ENCODE data around the gene C1QTNF3. TPM values are rescaled to one million over a fixed set of nuclear protein-coding genes. Genes with fewer than 3 reads are reported as not detected.
A peak's percentile ranks its signal among the peaks of the same experiment; 100 is the strongest.
"Not testable (repeated sequence)": the region's sequence is repeated elsewhere in the genome, so short reads cannot be mapped to it uniquely, and the experiment has no call there.

Gene C1QTNF3
- total RNA-seq, 1 donor from 2014 or later: 3.1 TPM

- DNase-seq (ENCODE audit: low read depth): no peak
Observed at GRCh38 chr5:34021334-34021733, 21.7 kb downstream of the C1QTNF3 start.

DNA sequence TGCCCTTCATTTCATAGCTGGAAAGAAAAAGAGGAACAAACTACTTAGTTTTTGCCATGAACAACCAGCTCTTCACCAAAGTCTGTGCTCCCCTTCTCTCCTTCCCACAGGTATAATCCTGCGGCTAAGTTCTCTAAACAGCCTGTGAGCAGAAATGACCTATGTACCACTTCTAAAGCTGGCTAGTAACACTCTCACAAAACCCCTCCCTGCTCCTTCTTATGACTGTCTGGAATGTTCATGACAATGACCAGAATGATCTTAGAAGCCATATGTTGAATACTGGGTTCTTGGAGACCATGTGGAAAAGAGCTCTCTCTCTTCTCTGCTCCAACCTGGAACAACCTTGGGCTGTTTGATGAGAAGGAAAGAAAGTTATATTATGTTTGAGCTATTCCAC, 22.3 kb downstream of the C1QTNF3 start:
- no peak for DNase-seq (ENCODE audit: low read depth)

DNA sequence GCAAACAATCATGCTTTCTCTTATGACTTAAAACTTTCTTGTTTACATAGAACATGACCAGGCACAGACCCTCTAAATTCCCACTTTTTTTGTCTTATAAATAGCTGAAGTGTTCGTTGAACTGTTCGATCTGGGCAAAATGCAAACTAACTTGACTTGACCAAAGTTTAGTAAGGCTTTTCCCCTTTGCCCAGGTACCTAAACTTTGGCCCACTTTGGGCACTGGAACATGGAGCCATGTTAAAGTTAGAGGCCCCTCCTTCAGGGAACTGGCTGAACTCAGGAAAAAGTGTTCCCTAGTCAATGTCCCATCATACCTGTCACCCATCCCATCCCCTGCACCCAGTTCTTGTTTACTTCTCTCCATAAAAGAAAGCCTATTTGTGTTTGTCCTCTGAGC, 25.8 kb downstream of the C1QTNF3 start:
- DNase-seq (ENCODE audit: low read depth): no peak

GRCh38 chr5:34016750-34017149, 26.3 kb downstream of the C1QTNF3 start:
- no peak for DNase-seq (ENCODE audit: low read depth)

DNA sequence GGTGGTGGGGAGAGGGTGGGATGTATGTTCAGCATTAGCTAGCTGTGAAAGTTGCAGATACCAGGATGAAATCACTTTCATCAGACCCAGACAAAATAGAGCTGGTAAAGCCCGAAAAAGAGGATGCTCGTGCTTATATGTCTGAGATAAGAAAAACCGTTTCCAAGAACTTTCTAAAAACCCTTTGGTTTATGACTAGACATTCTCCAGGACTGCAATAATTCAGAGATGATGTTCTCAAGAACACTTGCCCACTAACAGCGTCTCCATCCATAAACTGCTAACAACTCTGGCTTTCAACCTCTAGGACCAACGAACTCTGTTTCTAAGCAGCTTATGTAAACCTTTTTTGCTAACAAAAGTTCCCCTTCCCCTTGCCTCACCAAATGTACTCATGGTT, 26.8 kb downstream of the C1QTNF3 start:
- no peak for DNase-seq (ENCODE audit: low read depth)

DNA sequence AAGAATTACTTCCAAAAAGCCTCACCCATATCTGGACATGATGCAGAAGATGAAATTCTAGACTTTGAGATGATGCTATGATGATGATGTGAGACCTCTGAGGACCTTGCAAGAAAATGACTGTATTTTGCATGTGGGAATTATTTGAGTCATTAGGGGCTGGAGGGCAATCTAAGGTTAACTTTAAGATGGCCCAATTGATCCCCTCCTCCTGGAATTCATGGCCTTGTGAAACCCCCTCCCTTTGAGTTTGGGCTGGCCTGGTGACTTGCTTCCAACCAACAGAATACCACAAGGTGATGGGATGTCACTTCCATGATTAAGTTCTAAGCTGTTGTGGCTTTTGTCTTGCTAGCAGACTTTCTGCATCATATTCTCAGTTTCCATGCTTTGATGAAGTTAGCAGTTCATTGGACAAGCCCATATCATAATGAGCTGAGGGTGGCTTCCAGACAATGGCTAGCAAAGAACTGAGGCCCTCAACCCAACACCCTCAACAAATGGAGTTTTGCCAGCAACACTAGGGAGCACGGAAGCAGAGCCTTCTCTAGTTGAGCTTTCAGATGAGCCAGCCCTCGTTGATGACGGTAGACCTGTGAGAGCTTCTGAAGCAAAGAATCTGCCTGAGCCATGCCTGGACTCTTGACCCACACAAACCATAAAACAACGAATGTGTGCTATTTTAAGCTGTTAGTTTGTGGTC, 27.7 kb downstream of the C1QTNF3 start:
- no peak for DNase-seq (ENCODE audit: low read depth)

- DNase-seq (ENCODE audit: low read depth): no peak
Observed at GRCh38 chr5:34014626-34015025, 28.4 kb downstream of the C1QTNF3 start.

- DNase-seq (ENCODE audit: low read depth): no peak
Observed at GRCh38 chr5:34013547-34013946, 29.5 kb downstream of the C1QTNF3 start.

DNA sequence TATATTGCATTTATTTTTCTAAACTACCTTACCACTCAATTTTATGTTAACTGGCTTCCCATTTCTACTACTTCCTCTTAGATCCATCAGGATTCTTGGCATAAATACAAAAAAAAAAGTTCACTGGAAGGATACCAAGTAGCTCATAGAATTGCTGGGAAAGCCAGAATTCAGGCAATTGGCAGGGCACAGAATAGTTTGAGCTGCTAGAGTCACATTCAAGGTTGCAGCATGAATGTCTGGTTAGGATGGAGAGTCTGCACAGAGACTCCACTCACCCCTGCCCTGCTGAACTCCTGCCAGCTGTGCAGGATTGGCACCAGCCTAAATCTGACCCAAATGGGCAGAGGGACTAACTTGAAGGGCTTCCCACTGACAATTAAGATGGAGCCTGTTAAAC, 30.2 kb downstream of the C1QTNF3 start:
- DNase-seq (ENCODE audit: low read depth): peak; percentile 57

- no peak for DNase-seq (ENCODE audit: low read depth)
Observed at GRCh38 chr5:34011536-34011935, 31.5 kb downstream of the C1QTNF3 start.

DNA sequence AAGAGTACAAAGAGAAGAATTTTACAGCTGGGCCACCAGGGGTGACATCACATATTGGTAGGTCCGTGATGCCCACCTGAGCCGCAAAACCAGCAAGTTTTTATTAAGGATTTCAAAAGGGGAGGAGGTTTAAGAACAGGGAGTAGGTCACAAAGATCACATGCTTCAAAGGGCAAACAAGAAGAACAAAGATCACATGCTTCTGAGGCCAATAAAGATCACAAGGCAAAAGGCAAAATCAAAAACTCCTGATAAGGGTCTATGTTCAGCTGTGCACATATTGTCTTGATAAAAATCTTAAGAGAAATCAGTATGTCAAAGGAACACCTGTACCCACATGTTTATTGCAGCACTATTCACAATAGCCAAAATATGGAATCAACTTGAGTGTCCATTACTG, 32.9 kb downstream of the C1QTNF3 start:
- DNase-seq (ENCODE audit: low read depth): not testable (repeated sequence)

- DNase-seq (ENCODE audit: low read depth): no peak
Observed at GRCh38 chr5:34009610-34010009, 33.4 kb downstream of the C1QTNF3 start.

GRCh38 chr5:34008802-34009201, 34.2 kb downstream of the C1QTNF3 start:
- no peak for DNase-seq (ENCODE audit: low read depth)

DNA sequence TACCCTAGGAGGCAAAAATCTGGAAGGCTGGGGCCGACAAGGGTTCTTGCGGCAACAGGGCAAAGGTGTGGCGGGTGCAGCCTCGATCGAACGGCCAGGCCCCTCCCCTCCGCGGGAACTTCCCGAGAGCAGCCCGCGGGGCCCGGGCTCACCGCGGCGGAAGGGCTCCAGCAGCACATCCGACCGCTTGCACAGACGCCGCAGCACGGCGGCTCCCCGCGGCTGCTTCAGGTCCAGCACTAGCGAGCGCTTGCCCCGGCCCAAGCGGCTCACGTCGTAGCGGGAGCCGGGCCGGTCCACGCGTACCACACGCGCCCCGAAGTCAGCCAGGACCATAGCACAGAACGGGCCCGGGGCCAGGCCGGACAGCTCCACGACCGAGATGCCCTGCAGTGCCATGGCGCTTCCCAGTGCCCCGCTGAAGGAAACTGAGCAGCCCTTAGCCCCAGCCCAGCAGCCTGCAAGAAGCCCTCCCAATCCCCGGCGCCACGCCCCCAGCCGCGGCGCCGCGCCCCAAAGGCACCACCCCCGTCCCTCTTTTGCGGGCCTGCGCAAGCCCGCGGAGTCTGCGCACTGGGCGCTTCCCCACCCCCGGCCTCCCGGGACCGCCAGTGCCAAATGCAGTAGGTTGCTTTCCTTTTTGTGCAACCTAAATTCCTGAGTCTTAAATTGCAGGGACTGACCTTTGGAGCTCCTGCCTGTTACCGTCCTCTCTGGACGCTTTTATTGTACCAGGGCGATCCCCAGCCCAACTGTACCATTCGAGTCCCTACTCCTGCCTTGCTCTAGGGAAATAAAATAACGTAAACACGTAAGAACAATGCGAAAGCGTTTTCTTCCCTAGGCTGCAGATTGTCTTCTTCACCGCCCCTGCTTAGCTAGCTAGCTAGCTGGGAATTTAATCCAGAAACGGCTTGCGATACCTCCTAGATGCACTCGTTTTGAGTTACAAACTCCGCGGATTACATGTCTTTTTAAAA, 35.1 kb downstream of the C1QTNF3 start, which contains the start of gene AMACR:
TSS of gene AMACR (minus strand) at position 430 of the 980 bp plus-strand sequence. CDS start at position 399, 31 bp downstream.
- peak; percentile 87 for DNase-seq (ENCODE audit: low read depth)

GRCh38 chr5:34007201-34007620, 35.8 kb downstream of the C1QTNF3 start:
- DNase-seq (ENCODE audit: low read depth): no peak

DNA sequence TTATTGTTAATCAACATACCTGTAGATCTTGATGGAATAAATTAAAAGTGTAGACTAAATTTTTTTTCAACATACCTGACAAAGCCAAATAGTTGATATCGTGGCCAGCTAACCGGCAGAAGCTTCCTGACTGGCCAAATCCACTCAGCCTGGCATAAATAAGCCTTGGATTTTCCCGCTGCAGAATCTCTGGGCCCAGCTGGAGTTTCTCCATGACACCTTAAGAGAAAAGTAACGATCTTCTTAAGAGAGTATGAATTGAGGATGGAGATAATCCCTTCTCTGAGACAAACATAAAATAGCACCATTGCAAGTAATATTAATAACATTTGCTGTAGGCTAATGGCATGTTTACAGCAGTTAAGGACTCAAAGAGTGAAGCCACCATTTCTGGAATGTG, 37.3 kb downstream of the C1QTNF3 start:
- DNase-seq (ENCODE audit: low read depth): no peak

DNA sequence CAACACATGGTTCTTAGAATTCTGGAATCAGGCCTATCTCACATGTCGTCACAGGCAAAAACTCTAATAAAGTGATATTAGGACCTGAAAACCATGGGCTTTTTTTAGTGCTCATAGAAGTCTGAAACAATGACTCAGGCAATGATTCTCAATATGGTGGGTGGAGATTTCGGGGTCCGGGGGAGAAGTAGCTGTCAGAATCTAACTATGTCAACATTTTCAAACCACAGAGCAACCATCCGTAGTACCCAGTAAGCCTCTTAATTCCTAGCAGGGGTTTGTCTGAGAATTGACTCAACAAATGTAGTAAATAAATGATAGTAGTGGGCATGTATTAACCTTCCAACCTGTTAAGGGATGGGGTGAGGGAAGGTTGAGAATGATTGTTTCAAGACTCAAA, 37.8 kb downstream of the C1QTNF3 start:
- peak; percentile 97 for DNase-seq (ENCODE audit: low read depth)

DNA sequence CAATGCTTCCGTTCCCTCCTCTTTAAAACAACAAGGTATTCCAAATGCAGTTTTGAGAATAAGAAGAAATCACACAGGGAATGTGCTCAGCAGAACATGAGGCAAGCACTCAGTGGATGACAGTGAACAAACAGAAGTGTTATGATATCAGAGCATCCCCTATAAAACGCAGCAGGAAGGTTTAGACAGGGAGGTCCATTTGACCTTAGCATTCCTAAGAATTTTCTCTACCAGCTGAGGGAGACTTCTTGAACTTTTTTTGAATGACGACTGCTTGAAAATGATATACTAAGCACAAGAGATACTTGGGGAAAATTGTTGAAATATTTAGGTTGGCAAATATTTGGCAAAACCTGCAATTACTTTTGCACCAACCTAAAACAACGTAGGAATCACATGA, 39.1 kb downstream of the C1QTNF3 start:
- DNase-seq (ENCODE audit: low read depth): no peak

DNA sequence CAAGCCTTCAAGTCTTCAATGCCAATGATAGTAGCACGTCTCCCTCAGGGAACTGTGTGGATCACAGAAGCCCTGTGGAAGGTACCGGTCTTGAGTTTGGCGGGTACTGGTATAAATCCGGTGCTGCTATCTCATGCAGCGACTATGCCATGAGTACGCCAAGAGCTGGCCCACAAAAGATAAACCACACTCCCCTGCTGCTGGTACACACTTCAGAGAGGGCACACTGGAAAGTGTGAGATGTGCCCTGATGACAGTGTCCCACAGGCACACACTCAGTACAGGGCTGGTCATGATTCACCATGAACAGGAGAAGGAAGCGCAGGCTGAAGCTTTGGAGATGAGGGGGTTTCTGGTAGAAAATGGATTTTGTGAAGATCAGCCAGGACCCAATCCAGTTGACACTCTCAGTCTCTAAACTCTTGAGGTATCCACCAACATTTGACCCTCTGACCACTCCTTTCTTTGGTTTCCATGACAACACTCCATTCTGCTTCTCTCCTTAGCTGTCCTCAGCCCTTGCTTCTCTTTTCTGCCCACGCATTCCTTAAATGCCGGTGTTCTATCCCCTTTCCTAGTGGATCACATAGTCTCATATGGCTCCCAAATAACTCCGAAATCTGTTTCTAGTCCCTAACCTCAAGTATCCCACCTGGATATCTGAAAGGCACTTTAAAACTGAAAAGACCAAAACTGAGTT, 40.2 kb downstream of the C1QTNF3 start:
- DNase-seq (ENCODE audit: low read depth): peak; percentile 67

GRCh38 chr5:34001241-34001841, 41.7 kb downstream of the C1QTNF3 start:
- DNase-seq (ENCODE audit: low read depth): peak; percentile 91

GRCh38 chr5:33999978-34000377, 43.0 kb downstream of the C1QTNF3 start:
- DNase-seq (ENCODE audit: low read depth): peak; percentile 45

All from renal cortical epithelial cell (primary cell).